Panc1 (cell line): ENCODE results near the gene PAPOLG. TPM values are rescaled to one million over a fixed set of nuclear protein-coding genes. Genes with fewer than 3 reads are reported as not detected.

ENCODE experiments used
- ATAC-seq: fragments of 200-7000 bp; cut with Tn5 transposase; 2 replicates; pipeline ENCODE4 v1.9.1; 2020; ENCODE audit warnings: mild to moderate bottlenecking, moderate library complexity
- BruUV-seq: library from RNA; stranded (reverse); fragments of 400-500 nt; replicated peaks from 2 replicates; lab custom pipeline; 2021; lab: Mats Ljungman, UMichigan
- CTCF ChIA-PET: fragments of 300-600 bp; sonication (Branson Sonifier 250); formaldehyde crosslinking; loops from one replicate; lab custom pipeline; 2022; ENCODE audit warnings: antibody characterized with exemption; lab: Charles Lee
- POLR2A ChIA-PET: fragments of 300-600 bp; sonication (Branson Sonifier 250); formaldehyde crosslinking; loops from one replicate; lab custom pipeline; 2022; ENCODE audit warnings: antibody characterized with exemption; lab: Charles Lee
- DNase-seq: peaks from one replicate; pipeline ENCODE4 v3.0.0-alpha.2; 2010; ENCODE audit warnings: low read depth, low spot score
- H3K27ac ChIP-seq: 2 replicates; pipeline ENCODE4 v1.5.1; 2011; ENCODE audit warnings: mild to moderate bottlenecking, low read length, inconsistent platforms
- H3K27me3 ChIP-seq: fragments of 200-500 bp; sonication (Bioruptor generic); 2 replicates; pipeline ENCODE4 v1.6.0; 2014; ENCODE audit warnings: low read length, inconsistent platforms; ENCODE audit not compliant: control insufficient read depth, insufficient read depth
- H3K36me3 ChIP-seq: fragments of 200-500 bp; sonication (Bioruptor generic); 2 replicates; pipeline ENCODE4 v1.5.1; 2014; ENCODE audit warnings: inconsistent platforms, mild to moderate bottlenecking, low read length, moderate library complexity; ENCODE audit not compliant: control insufficient read depth, insufficient read depth
- H3K4me1 ChIP-seq: 2 replicates; pipeline ENCODE4 v1.5.1; 2011; ENCODE audit warnings: inconsistent platforms, mild to moderate bottlenecking, low read length, moderate library complexity; ENCODE audit not compliant: control insufficient read depth, insufficient read depth
- H3K4me3 ChIP-seq, 2 experiments: 2 replicates each; pipeline ENCODE4 v1.5.1; 2011 to 2012; ENCODE audit warnings: low read depth in 2 of 2, low read length in 2 of 2, mild to moderate bottlenecking in 2 of 2, inconsistent platforms in 1 of 2, moderate library complexity in 1 of 2
- H3K9me3 ChIP-seq: fragments of 200-500 bp; sonication (Bioruptor generic); 2 replicates; pipeline ENCODE4 v1.5.1; 2014; ENCODE audit warnings: low read depth, mild to moderate bottlenecking, inconsistent platforms, low read length, moderate library complexity; ENCODE audit not compliant: control insufficient read depth, insufficient read depth
- CTCF ChIP-seq: fragments of 450-650 bp; IDR thresholded peaks from 2 replicates; pipeline ENCODE4 v1.5.1; 2017; ENCODE audit warnings: mild to moderate bottlenecking
- POLR2AphosphoS5 ChIP-seq: IDR thresholded peaks from 2 replicates; pipeline ENCODE4 v1.6.1; 2012; ENCODE audit warnings: mild to moderate bottlenecking, low read depth, low read length, moderate library complexity
- SIN3A ChIP-seq: IDR thresholded peaks from 2 replicates; pipeline ENCODE4 v1.6.1; 2012; ENCODE audit warnings: low read depth, mild to moderate bottlenecking, low read length, moderate library complexity, borderline replicate concordance; ENCODE audit not compliant: insufficient read depth
- TCF7L2 ChIP-seq: IDR thresholded peaks from 2 replicates; pipeline ENCODE4 v1.6.1; 2011; ENCODE audit warnings: mild to moderate bottlenecking, low read depth, low read length, inconsistent platforms
- in situ Hi-C: cut with HindIII; loops from 2 replicates; pipeline ENCODE4 v1.10.0; 2016; ENCODE audit warnings: low sequenced_read_pairs, low pct_unique_long_range_greater_than_20kb
- intact Hi-C: fragments of 100-400 bp; cut with micrococcal nuclease; formaldehyde crosslinking; loops from one replicate; pipeline ENCODE4 v1.10.0; 2022; ENCODE audit not compliant: unreplicated experiment
- total RNA-seq: library from RNA; stranded (reverse); gene quantifications from one replicate; pipeline ENCODE4 v1.2.1, GENCODE V29; 2021; ENCODE audit not compliant: unreplicated experiment
- TF ChIP-seq, protein P1 (sequence below), 2 experiments: IDR thresholded peaks; 2 replicates each; pipeline ENCODE4 v1.6.1; 2011 to 2012; ENCODE audit warnings: low read depth in 2 of 2, control low read depth in 1 of 2, low read length in 1 of 2, mild to moderate bottlenecking in 1 of 2, moderate library complexity in 1 of 2; ENCODE audit not compliant: insufficient read depth in 1 of 2

Gene PAPOLG
- total RNA-seq, 1 experiment from 2014 or later: 10.9 TPM

GRCh38 chr2:60764736-60765534 is 8.9 kb downstream of the PAPOLG start:
- ChIA-PET POLR2A (interaction anchor here (0.6 kb wide), 1 partner anchor 109 kb away, joined by 3 read pairs; no protein-coding TSS in a partner anchor), CTCF (interaction anchor here (0.6 kb wide), 2 partner anchors 21 to 390 kb away, joined by 4 to 5 read pairs; no protein-coding TSS in a partner anchor)
- H3K4me1 ChIP-seq: no peaks in the 10 kb centered on the region
- TF ChIP-seq POLR2AphosphoS5 (no peak), CTCF (no peak), SIN3A (no peak), TCF7L2 (no peak)
- TF ChIP-seq, protein P1, sequence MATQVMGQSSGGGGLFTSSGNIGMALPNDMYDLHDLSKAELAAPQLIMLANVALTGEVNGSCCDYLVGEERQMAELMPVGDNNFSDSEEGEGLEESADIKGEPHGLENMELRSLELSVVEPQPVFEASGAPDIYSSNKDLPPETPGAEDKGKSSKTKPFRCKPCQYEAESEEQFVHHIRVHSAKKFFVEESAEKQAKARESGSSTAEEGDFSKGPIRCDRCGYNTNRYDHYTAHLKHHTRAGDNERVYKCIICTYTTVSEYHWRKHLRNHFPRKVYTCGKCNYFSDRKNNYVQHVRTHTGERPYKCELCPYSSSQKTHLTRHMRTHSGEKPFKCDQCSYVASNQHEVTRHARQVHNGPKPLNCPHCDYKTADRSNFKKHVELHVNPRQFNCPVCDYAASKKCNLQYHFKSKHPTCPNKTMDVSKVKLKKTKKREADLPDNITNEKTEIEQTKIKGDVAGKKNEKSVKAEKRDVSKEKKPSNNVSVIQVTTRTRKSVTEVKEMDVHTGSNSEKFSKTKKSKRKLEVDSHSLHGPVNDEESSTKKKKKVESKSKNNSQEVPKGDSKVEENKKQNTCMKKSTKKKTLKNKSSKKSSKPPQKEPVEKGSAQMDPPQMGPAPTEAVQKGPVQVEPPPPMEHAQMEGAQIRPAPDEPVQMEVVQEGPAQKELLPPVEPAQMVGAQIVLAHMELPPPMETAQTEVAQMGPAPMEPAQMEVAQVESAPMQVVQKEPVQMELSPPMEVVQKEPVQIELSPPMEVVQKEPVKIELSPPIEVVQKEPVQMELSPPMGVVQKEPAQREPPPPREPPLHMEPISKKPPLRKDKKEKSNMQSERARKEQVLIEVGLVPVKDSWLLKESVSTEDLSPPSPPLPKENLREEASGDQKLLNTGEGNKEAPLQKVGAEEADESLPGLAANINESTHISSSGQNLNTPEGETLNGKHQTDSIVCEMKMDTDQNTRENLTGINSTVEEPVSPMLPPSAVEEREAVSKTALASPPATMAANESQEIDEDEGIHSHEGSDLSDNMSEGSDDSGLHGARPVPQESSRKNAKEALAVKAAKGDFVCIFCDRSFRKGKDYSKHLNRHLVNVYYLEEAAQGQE (IDR thresholded peaks at IDR 0.05; ENCODE audit: insufficient read depth in 1 of 2, low read depth in 2 of 2, low read length in 1 of 2): no peak
- in situ Hi-C loops: no loop called here
- ATAC-seq (no peak), DNase-seq (no peak)
- H3K9me3 ChIP-seq: no peaks in the 10 kb centered on the region
- no TSS peak for BruUV-seq
- H3K36me3 ChIP-seq: peaks cover 22% of the 10 kb centered on the region
- no peak overlapping the region for H3K4me3 ChIP-seq
- H3K27ac ChIP-seq: no peak overlapping the region
- no peaks in the 10 kb centered on the region for H3K27me3 ChIP-seq
- intact Hi-C loops: no loop called here

GRCh38 chr2:60766283-60766682 is 10.2 kb downstream of the PAPOLG start:
- DNase-seq (no peak), ATAC-seq (no peak)
- in situ Hi-C loops (no loop called here), intact Hi-C loops (no loop called here)
- Histone ChIP-seq H3K36me3 (peaks cover 24% of the 10 kb centered on the region), H3K27me3 (no peaks in the 10 kb centered on the region), H3K4me3 (no peak overlapping the region), H3K27ac (no peak overlapping the region), H3K9me3 (no peaks in the 10 kb centered on the region), H3K4me1 (no peaks in the 10 kb centered on the region)
- CTCF ChIA-PET: no interaction called here
- POLR2A ChIA-PET: no interaction called here
- no TSS peak for BruUV-seq
- TF ChIP-seq SIN3A (no peak), POLR2AphosphoS5 (no peak), TCF7L2 (no peak), CTCF (no peak)
- TF ChIP-seq, protein P1 (IDR thresholded peaks at IDR 0.05; ENCODE audit: insufficient read depth in 1 of 2, low read depth in 2 of 2, low read length in 1 of 2): no peak
